Activated CD4-positive, alpha-beta T cell treated with anti-CD3 and anti-CD28 coated beads, Interleukin-2, amount 10 ng/mL, durations not matched to agents 24 days and 14 days (primary cell): ENCODE data around the gene IQSEC1. TPM values are rescaled to one million over a fixed set of nuclear protein-coding genes. Genes with fewer than 3 reads are reported as not detected.

ENCODE experiments used
- DNase-seq: peaks from one replicate; pipeline ENCODE4 v3.0.0; 2022
- H3K27ac Mint-ChIP-seq: one replicate; pipeline ENCODE4 v1.8.0; 2022; ENCODE audit warnings: mild to moderate bottlenecking, mixed read lengths
- H3K27me3 Mint-ChIP-seq: one replicate; pipeline ENCODE4 v1.8.0; 2022; ENCODE audit warnings: mixed read lengths
- H3K36me3 Mint-ChIP-seq: one replicate; pipeline ENCODE4 v1.8.0; 2022; ENCODE audit warnings: low read depth, mild to moderate bottlenecking, mixed read lengths
- H3K4me1 Mint-ChIP-seq: one replicate; pipeline ENCODE4 v1.8.0; 2021; ENCODE audit warnings: mixed read lengths
- H3K4me3 Mint-ChIP-seq: one replicate; pipeline ENCODE4 v1.8.0; 2022; ENCODE audit warnings: mild to moderate bottlenecking, moderate library complexity, mixed read lengths
- H3K9me3 Mint-ChIP-seq: one replicate; pipeline ENCODE4 v1.8.0; 2021; ENCODE audit warnings: mixed read lengths
- intact Hi-C: fragments of 100-400 bp; cut with micrococcal nuclease; formaldehyde crosslinking; loops from one replicate; pipeline ENCODE4 v1.15.1; 2023
- total RNA-seq: library from RNA; stranded (reverse); gene quantifications from 2 replicates; pipeline ENCODE4 v1.2.3, GENCODE V29; 2022

IQSEC1 gene
- total RNA-seq, 1 donor from 2014 or later = 22.5 TPM

DNA sequence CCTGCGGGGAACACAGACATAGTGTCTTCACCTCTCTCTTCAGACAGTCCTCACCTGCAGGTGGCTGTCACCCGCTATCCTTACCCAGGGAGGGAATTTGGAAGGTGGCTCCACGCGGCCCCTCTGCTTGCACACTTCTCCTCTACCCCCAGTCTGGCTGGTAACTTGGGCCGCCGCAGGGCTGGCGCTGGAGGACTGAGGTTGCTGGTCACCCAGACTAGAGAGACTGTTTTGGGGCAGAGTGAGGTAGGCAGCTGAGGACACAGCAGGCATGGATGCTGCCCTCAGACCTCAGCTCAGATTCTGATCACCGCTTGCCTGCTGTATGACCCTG lies 12.6 kb upstream of the IQSEC1 start:
- H3K4me1 Mint-ChIP-seq = peaks cover 5% of the 10 kb centered on the region
- H3K9me3 Mint-ChIP-seq = no peaks in the 10 kb centered on the region
- intact Hi-C loops = no loop called here
- peaks cover 7% of the 10 kb centered on the region for H3K27me3 Mint-ChIP-seq
- no peak overlapping the region for H3K27ac Mint-ChIP-seq
- H3K4me3 Mint-ChIP-seq = no peak overlapping the region
- DNase-seq = no peak
- H3K36me3 Mint-ChIP-seq = no peaks in the 10 kb centered on the region

DNA sequence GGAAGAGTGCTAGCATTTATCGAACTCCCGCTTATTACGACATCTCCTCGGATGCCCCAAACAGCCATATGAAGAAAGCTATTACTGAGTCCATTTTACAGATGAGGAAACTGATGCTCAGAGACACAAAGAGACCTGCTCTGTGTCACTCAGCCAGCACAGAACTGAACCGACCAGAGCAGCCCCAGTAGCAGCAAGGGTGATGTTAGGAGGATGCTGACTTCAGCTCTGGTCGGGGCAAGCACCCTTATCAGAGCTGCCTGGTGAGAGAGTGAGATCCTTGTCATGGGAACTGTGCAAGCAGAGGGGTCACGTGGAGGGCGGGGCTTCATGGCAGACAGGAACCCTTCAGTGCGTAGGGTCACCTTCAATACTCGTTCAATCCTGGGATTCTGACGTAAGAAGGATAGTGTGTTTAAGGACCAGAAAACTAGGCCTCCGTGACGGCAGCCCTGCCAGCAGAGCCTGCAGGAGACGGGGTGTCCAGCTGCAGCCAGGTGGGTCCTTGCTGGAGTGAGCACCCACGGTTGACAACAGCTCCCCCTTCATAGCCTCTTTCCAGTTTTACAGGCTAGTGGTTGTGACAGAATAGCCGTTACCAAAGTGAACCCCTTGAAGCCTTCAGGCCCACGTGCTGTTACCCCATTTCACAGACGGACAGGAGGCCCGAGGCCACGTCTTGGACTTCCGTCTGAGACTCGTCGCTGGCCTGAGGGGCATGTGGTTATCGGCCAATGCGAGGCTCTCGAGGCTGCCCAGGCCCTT lies 12.0 kb upstream of the IQSEC1 start:
- H3K27me3 Mint-ChIP-seq = peaks cover 9% of the 10 kb centered on the region
- no peaks in the 10 kb centered on the region for H3K9me3 Mint-ChIP-seq
- H3K27ac Mint-ChIP-seq = no peak overlapping the region
- no peak for DNase-seq
- intact Hi-C loops = no loop called here
- peaks cover 5% of the 10 kb centered on the region for H3K4me1 Mint-ChIP-seq
- no peaks in the 10 kb centered on the region for H3K36me3 Mint-ChIP-seq
- no peak overlapping the region for H3K4me3 Mint-ChIP-seq

- no peaks in the 10 kb centered on the region for H3K9me3 Mint-ChIP-seq
- no peak overlapping the region for H3K4me3 Mint-ChIP-seq
- H3K36me3 Mint-ChIP-seq = no peaks in the 10 kb centered on the region
- peaks cover 5% of the 10 kb centered on the region for H3K4me1 Mint-ChIP-seq
- intact Hi-C loops = no loop called here
- DNase-seq = no peak
- peaks cover 16% of the 10 kb centered on the region for H3K27me3 Mint-ChIP-seq
- H3K27ac Mint-ChIP-seq = no peak overlapping the region
Observed at GRCh38 chr3:13083898-13084297, 10.7 kb upstream of the IQSEC1 start.

GRCh38 chr3:13083254-13083653 lies 10.0 kb upstream of the IQSEC1 start:
- H3K36me3 Mint-ChIP-seq = no peaks in the 10 kb centered on the region
- peaks cover 5% of the 10 kb centered on the region for H3K4me1 Mint-ChIP-seq
- DNase-seq = no peak
- no peak overlapping the region for H3K27ac Mint-ChIP-seq
- intact Hi-C loops = no loop called here
- H3K4me3 Mint-ChIP-seq = no peak overlapping the region
- peaks cover 16% of the 10 kb centered on the region for H3K27me3 Mint-ChIP-seq
- no peaks in the 10 kb centered on the region for H3K9me3 Mint-ChIP-seq

GRCh38 chr3:13082677-13083076 lies 9.4 kb upstream of the IQSEC1 start:
- no peak for DNase-seq
- Mint-ChIP-seq H3K4me1 (peaks cover 5% of the 10 kb centered on the region), H3K27ac (no peak overlapping the region), H3K4me3 (no peak overlapping the region), H3K36me3 (no peaks in the 10 kb centered on the region), H3K9me3 (no peaks in the 10 kb centered on the region), H3K27me3 (peaks cover 19% of the 10 kb centered on the region)
- intact Hi-C loops = no loop called here

DNA sequence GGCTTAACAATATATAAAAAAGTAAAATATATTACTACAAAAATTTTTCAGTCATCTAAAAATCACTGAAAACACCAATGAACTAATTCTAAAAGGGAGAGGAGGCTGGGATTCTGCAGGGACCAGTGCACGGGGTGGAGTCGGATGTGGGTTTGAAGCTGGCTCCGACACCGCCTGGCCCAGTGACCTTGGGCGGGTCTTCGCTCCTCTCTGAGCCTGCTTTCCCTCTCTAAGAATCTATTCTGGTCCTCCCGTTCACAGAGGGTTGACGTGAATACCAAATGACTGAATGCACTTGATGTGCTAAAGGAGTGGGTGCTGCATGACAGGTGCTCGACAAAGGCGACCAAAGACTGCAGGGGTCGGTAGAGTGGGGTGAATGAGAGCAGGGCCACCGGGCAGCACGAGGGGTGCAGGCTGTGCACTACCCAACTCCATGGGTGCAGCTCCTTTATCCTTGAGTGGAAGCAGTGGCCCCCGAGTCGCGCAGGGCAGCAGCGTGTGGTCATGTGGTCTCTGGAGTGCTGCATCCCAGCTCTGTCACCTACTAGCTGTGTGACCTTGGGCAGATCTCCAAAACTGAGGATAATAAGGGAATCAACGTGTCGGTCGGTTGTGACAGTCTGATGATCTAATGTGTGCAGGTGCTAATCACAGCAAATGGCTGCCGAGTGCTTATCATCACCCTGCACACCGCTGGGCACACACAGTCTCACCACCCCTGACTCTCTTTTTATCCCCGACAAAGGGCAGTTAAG lies 8.6 kb upstream of the IQSEC1 start:
- Mint-ChIP-seq H3K36me3 (no peaks in the 10 kb centered on the region), H3K27me3 (peaks cover 20% of the 10 kb centered on the region), H3K4me3 (no peak overlapping the region), H3K27ac (no peak overlapping the region), H3K4me1 (peaks cover 3% of the 10 kb centered on the region), H3K9me3 (no peaks in the 10 kb centered on the region)
- DNase-seq = no peak
- intact Hi-C loops = no loop called here

DNA sequence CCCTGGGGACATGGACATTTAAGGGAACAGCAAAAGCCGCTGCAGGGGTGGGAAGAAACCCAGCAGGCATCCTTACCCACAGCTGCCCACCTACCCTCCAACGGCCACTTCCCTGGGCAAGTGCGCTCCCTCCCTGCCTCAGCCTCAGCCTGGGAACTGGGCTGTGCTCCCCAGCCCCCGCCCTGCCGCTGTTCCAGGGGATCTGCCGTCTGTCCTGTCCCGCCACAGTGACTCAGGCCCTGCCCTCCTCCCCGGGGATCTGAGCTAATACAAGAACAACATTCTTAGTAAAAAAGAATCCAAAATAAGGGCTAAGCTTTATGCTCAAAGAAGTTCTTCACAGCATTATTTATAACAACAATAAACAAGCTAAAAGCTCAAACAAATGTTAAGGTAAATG lies 7.4 kb upstream of the IQSEC1 start:
- no peak overlapping the region for H3K27ac Mint-ChIP-seq
- H3K36me3 Mint-ChIP-seq = no peaks in the 10 kb centered on the region
- intact Hi-C loops = no loop called here
- no peaks in the 10 kb centered on the region for H3K9me3 Mint-ChIP-seq
- H3K27me3 Mint-ChIP-seq = peaks cover 28% of the 10 kb centered on the region
- DNase-seq = no peak
- H3K4me3 Mint-ChIP-seq = no peak overlapping the region
- H3K4me1 Mint-ChIP-seq = no peaks in the 10 kb centered on the region

DNA sequence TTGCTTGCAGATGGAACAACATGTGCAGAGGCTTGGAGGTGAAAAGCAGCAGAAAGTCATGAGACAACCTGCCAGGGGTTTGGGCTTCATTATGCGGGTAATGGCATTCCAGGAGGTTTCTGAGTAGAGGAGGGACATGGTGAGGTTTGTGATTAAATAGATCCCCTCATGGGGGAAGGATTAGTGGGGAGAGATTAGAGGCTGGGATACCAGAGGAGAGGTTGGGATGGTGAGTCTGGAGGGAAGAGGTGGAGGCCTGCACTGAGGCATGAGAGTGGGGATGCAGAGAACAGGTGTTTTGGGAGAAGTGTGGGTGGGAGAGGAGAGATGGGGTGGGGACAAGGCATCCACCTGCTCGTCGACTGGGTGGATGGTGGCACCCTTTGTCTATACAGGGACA lies 6.8 kb upstream of the IQSEC1 start:
- intact Hi-C loops = no loop called here
- no peaks in the 10 kb centered on the region for H3K9me3 Mint-ChIP-seq
- H3K27me3 Mint-ChIP-seq = peaks cover 34% of the 10 kb centered on the region
- no peaks in the 10 kb centered on the region for H3K36me3 Mint-ChIP-seq
- no peak overlapping the region for H3K27ac Mint-ChIP-seq
- H3K4me1 Mint-ChIP-seq = no peaks in the 10 kb centered on the region
- no peak overlapping the region for H3K4me3 Mint-ChIP-seq
- DNase-seq = no peak

DNA sequence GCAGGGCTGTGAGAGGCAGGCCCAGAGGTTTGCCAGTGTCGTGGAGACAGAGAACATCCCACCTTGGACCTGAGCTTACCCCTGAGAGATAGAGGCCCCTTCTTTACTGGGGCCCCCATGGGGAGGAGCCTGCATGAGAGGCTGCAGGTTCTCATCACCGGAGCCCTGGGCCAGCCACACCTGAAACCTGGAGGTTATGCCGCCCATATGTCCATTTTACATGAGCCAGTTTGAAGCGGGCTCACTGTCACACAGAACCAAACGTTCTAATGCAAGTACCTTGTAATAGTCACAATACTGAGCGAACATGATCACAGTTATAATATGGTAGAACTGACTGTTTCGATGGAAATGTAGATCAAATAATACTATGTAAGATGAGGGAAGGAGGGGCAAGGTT lies 6.3 kb upstream of the IQSEC1 start:
- no peak overlapping the region for H3K27ac Mint-ChIP-seq
- H3K4me1 Mint-ChIP-seq = no peaks in the 10 kb centered on the region
- H3K9me3 Mint-ChIP-seq = no peaks in the 10 kb centered on the region

GRCh38 chr3:13079051-13079450 lies 5.8 kb upstream of the IQSEC1 start:
- DNase-seq = no peak
- Mint-ChIP-seq H3K9me3 (no peaks in the 10 kb centered on the region), H3K36me3 (no peaks in the 10 kb centered on the region), H3K4me1 (no peaks in the 10 kb centered on the region), H3K4me3 (no peak overlapping the region), H3K27ac (no peak overlapping the region), H3K27me3 (peaks cover 43% of the 10 kb centered on the region)
- intact Hi-C loops = no loop called here

More for the DNA sequence above, 6.3 kb upstream of the IQSEC1 start:
- no peaks in the 10 kb centered on the region for H3K36me3 Mint-ChIP-seq
- peaks cover 39% of the 10 kb centered on the region for H3K27me3 Mint-ChIP-seq
- no peak overlapping the region for H3K4me3 Mint-ChIP-seq
- DNase-seq = no peak
- intact Hi-C loops = no loop called here

GRCh38 chr3:13078163-13078905 lies 5.1 kb upstream of the IQSEC1 start:
- Mint-ChIP-seq H3K4me3 (no peak overlapping the region), H3K27ac (no peak overlapping the region), H3K4me1 (peaks cover 5% of the 10 kb centered on the region), H3K36me3 (no peaks in the 10 kb centered on the region), H3K27me3 (peaks cover 49% of the 10 kb centered on the region), H3K9me3 (no peaks in the 10 kb centered on the region)
- intact Hi-C loops = no loop called here
- no peak for DNase-seq

- Mint-ChIP-seq H3K9me3 (no peaks in the 10 kb centered on the region), H3K27ac (no peak overlapping the region), H3K4me1 (peaks cover 8% of the 10 kb centered on the region), H3K27me3 (peaks cover 48% of the 10 kb centered on the region), H3K4me3 (no peak overlapping the region), H3K36me3 (no peaks in the 10 kb centered on the region)
- DNase-seq = no peak
- intact Hi-C loops = no loop called here
Observed at GRCh38 chr3:13077431-13078162, 4.4 kb upstream of the IQSEC1 start.

GRCh38 chr3:13075986-13076654 lies 2.9 kb upstream of the IQSEC1 start:
- H3K36me3 Mint-ChIP-seq = no peaks in the 10 kb centered on the region
- no peak overlapping the region for H3K27ac Mint-ChIP-seq
- H3K9me3 Mint-ChIP-seq = no peaks in the 10 kb centered on the region
- intact Hi-C loops = no loop called here
- peaks cover 15% of the 10 kb centered on the region for H3K4me1 Mint-ChIP-seq
- no peak for DNase-seq
- H3K27me3 Mint-ChIP-seq = peaks cover 48% of the 10 kb centered on the region
- no peak overlapping the region for H3K4me3 Mint-ChIP-seq
